AG10803 (cell line): ENCODE data around the gene RPAP3.
"Not testable (repeated sequence)": the region's sequence is repeated elsewhere in the genome, so short reads cannot be mapped to it uniquely, and the experiment has no call there.

Experiments used
- DNase-seq: peaks from one replicate; pipeline ENCODE4 v3.0.0; 2010; ENCODE audit warnings: low read depth
- H3K4me3 ChIP-seq: 2 replicates; pipeline ENCODE4 v1.5.1; 2011; ENCODE audit warnings: mild to moderate bottlenecking, low read length, control low read depth
- CTCF ChIP-seq: conservative IDR thresholded peaks from 2 replicates; pipeline ENCODE4 v1.5.1; 2011; ENCODE audit warnings: mild to moderate bottlenecking, low read length, control low read depth, inconsistent platforms

RPAP3 gene

GRCh38 chr12:47651368-47652254 is 54.2 kb downstream of the RPAP3 start:
- H3K4me3 ChIP-seq, result peak overlapping the region; percentile 25
- DNase-seq, result peak; percentile 75
- TF ChIP-seq CTCF, result peak; percentile 75

GRCh38 chr12:47650469-47650868 is 55.4 kb downstream of the RPAP3 start:
- DNase-seq, result no peak
- TF ChIP-seq CTCF, result no peak
- H3K4me3 ChIP-seq, result no peak overlapping the region

GRCh38 chr12:47649381-47649780 is 56.4 kb downstream of the RPAP3 start:
- DNase-seq, result no peak
- no peak overlapping the region for H3K4me3 ChIP-seq
- TF ChIP-seq CTCF, result no peak

GRCh38 chr12:47648056-47648579 is 57.7 kb downstream of the RPAP3 start:
- no peak overlapping the region for H3K4me3 ChIP-seq
- DNase-seq, result no peak
- TF ChIP-seq CTCF, result no peak

- not testable (repeated sequence) for H3K4me3 ChIP-seq, DNase-seq
Measured at GRCh38 chr12:47642310-47642709, 63.5 kb downstream of the RPAP3 start.

GRCh38 chr12:47636908-47637780 is 68.7 kb downstream of the RPAP3 start:
- H3K4me3 ChIP-seq, result no peak overlapping the region
- TF ChIP-seq CTCF, result peak; percentile 49
- DNase-seq, result no peak

- DNase-seq, H3K4me3 ChIP-seq: not testable (repeated sequence)
Measured at GRCh38 chr12:47635770-47636169, 70.1 kb downstream of the RPAP3 start.
